DOHH2 (cell line): ENCODE data around the gene ANTXR1.

ENCODE experiments used
- H3F3A ChIP-seq: fragments of 200-600 bp; sonication (generic), shearing (Covaris generic); 2 replicates; pipeline ENCODE4 v1.6.0; 2016; ENCODE audit warnings: antibody characterized with exemption, mild to moderate bottlenecking; ENCODE audit not compliant: control insufficient read depth, insufficient read depth
- H3K27ac ChIP-seq: fragments of 200-600 bp; sonication (generic); 2 replicates; pipeline ENCODE4 v1.5.1; 2014; ENCODE audit warnings: low read depth, mild to moderate bottlenecking, low read length, moderate library complexity
- H3K27me3 ChIP-seq: fragments of 200-600 bp; sonication (generic); 2 replicates; pipeline ENCODE4 v1.6.1; 2014; ENCODE audit warnings: mild to moderate bottlenecking, low read length, mixed read lengths; ENCODE audit not compliant: control insufficient read depth
- H3K36me3 ChIP-seq: fragments of 200-600 bp; sonication (generic); 2 replicates; pipeline ENCODE4 v1.6.1; 2014; ENCODE audit warnings: mild to moderate bottlenecking, low read length, moderate library complexity, mixed read lengths; ENCODE audit not compliant: control insufficient read depth
- H3K4me1 ChIP-seq: fragments of 200-600 bp; sonication (generic); 2 replicates; pipeline ENCODE4 v1.6.1; 2014; ENCODE audit warnings: mild to moderate bottlenecking, low read length, mixed read lengths; ENCODE audit not compliant: control insufficient read depth
- H3K4me2 ChIP-seq: fragments of 200-600 bp; sonication (generic); 2 replicates; pipeline ENCODE4 v1.6.0; 2014; ENCODE audit warnings: mild to moderate bottlenecking, low read length, moderate library complexity
- H3K4me3 ChIP-seq: fragments of 200-600 bp; sonication (generic); 2 replicates; pipeline ENCODE4 v1.5.1; 2014; ENCODE audit warnings: mild to moderate bottlenecking, low read length, mixed read lengths
- H3K79me2 ChIP-seq: fragments of 200-600 bp; sonication (generic); 2 replicates; pipeline ENCODE4 v1.6.1; 2014; ENCODE audit warnings: mild to moderate bottlenecking, low read length, mixed read lengths; ENCODE audit not compliant: control insufficient read depth
- H3K9me2 ChIP-seq: fragments of 200-600 bp; sonication (generic); replicated peaks from 2 replicates; pipeline ENCODE4 v1.6.1; 2014; ENCODE audit warnings: mild to moderate bottlenecking, low read length, mixed read lengths; ENCODE audit not compliant: control insufficient read depth
- H3K9me3 ChIP-seq: fragments of 200-600 bp; sonication (generic); 2 replicates; pipeline ENCODE4 v1.6.1; 2014; ENCODE audit warnings: antibody characterized with exemption, low read length, mixed read lengths; ENCODE audit not compliant: control insufficient read depth, insufficient read depth
- H4K20me1 ChIP-seq: fragments of 200-600 bp; sonication (generic); 2 replicates; pipeline ENCODE4 v1.6.0; 2014; ENCODE audit warnings: low read depth, mild to moderate bottlenecking, antibody characterized with exemption, low read length, moderate library complexity; ENCODE audit not compliant: control insufficient read depth, insufficient read depth
- EZH2phosphoT487 ChIP-seq: fragments of 200-600 bp; sonication (generic); IDR thresholded peaks from 2 replicates; pipeline ENCODE4 v1.6.1; 2017; ENCODE audit warnings: borderline replicate concordance, mild to moderate bottlenecking, antibody characterized with exemption, low read length, moderate library complexity, mixed read lengths
- TF ChIP-seq, protein P1 (sequence below): fragments of 200-600 bp; sonication (generic); IDR thresholded peaks from one replicate; pipeline ENCODE4 v1.5.1; 2014; ENCODE audit warnings: antibody characterized with exemption, mild to moderate bottlenecking, low read depth, low read length; ENCODE audit not compliant: poor library complexity, severe bottlenecking

ANTXR1 gene

DNA sequence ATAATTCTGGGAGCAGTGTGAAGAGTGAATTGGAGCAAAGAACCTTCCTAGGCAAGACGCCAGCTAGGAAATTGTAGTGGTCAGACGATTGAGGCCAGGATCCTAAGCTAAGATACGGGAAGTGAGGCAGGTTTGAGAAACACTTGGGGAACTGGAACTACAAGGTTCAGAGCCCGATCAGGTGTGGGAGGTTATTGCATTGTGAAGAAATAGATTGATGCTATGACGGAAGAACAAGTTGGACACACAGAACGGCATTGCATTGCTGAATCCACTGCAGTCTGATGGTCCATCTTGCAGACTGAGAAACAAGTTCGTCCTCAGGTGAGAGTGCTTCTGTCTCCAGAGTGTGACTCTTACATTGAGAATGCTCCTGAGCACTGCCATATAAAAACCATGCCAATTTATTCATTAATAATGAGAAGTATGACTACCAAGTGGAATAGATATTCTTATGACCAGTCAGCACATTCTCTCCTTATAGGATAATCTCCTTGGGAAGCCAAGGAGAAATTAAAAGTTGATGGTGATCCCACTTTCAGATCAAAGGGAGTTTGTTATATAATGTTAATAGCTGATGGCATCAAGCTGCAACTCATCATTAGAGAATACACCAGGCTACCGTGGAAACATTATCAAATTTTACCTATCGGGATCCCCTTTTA lies 30.9 kb downstream of the ANTXR1 start:
- Histone ChIP-seq H3F3A (no peaks in the 10 kb centered on the region), H3K9me3 (no peaks in the 10 kb centered on the region), H3K4me2 (no peak overlapping the region), H4K20me1 (no peaks in the 10 kb centered on the region), H3K9me2 (no peaks in the 10 kb centered on the region; the same call in 1 of the 2 replicates), H3K79me2 (no peaks in the 10 kb centered on the region), H3K27ac (no peak overlapping the region), H3K36me3 (no peaks in the 10 kb centered on the region), H3K4me1 (no peaks in the 10 kb centered on the region), H3K4me3 (no peak overlapping the region), H3K27me3 (peaks cover 7% of the 10 kb centered on the region; the same call in 1 of the 2 replicates)
- TF ChIP-seq, protein P1, sequence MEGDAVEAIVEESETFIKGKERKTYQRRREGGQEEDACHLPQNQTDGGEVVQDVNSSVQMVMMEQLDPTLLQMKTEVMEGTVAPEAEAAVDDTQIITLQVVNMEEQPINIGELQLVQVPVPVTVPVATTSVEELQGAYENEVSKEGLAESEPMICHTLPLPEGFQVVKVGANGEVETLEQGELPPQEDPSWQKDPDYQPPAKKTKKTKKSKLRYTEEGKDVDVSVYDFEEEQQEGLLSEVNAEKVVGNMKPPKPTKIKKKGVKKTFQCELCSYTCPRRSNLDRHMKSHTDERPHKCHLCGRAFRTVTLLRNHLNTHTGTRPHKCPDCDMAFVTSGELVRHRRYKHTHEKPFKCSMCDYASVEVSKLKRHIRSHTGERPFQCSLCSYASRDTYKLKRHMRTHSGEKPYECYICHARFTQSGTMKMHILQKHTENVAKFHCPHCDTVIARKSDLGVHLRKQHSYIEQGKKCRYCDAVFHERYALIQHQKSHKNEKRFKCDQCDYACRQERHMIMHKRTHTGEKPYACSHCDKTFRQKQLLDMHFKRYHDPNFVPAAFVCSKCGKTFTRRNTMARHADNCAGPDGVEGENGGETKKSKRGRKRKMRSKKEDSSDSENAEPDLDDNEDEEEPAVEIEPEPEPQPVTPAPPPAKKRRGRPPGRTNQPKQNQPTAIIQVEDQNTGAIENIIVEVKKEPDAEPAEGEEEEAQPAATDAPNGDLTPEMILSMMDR = no peak
- TF ChIP-seq EZH2phosphoT487 = no peak

DNA sequence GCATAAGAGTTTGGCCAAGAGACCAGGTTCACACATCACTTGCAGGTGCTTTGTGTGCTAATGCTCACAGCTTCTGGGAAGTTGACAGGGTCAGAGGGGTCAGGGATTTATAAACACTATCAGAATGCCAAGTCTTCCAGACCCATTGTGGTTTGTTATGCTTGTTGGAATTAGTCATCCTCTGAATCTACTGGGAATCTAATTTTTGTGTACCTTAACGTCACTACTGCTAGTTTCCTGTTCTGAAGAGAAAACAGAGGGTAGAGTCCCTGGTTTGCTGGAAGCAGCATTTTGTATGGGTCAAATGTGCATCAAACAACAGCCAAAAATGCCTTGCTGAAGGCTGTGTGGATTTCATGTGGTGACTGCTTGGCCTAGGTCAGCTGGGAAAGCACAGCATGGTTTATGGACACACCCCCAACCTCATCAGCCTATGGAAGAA lies 33.3 kb downstream of the ANTXR1 start:
- Histone ChIP-seq H3K4me3 (no peak overlapping the region), H3K36me3 (no peaks in the 10 kb centered on the region), H3K9me3 (no peaks in the 10 kb centered on the region), H3K9me2 (no peaks in the 10 kb centered on the region), H3K4me1 (no peaks in the 10 kb centered on the region), H3K27ac (no peak overlapping the region), H3K27me3 (peaks cover 7% of the 10 kb centered on the region; the same call in 1 of the 2 replicates), H3K79me2 (no peaks in the 10 kb centered on the region), H4K20me1 (no peaks in the 10 kb centered on the region), H3F3A (no peaks in the 10 kb centered on the region), H3K4me2 (no peak overlapping the region)
- TF ChIP-seq, protein P1 = no peak
- TF ChIP-seq EZH2phosphoT487 = no peak

DNA sequence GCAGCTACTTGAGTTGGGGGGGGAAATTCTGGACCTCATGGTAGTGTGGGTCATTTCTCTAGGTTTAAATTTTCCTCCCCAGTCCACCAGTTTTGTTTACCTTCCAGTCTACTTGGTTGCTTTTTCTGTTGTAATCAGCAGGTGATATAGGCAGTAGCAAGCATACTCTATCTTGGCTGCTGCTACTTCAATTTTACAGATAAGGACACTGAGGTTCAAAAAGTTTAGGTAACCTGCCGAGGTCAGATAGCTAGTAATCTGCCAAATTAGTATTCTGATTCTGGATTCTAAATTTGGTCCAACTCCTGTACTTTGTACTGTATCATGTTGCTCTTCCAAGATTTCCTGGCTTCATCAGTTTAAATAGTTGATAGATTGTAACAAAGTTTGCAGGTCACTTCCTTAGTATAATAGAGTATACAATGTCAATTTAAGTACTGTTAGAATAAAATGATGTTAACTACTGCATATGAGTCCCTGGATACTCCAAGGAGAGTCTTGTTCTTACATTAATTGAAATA lies 34.7 kb downstream of the ANTXR1 start:
- H3K4me1 ChIP-seq = no peaks in the 10 kb centered on the region
- no peaks in the 10 kb centered on the region for H3K9me3 ChIP-seq
- H4K20me1 ChIP-seq = no peaks in the 10 kb centered on the region
- H3K36me3 ChIP-seq = no peaks in the 10 kb centered on the region
- H3K4me3 ChIP-seq = no peak overlapping the region
- H3K9me2 ChIP-seq = no peaks in the 10 kb centered on the region
- H3K4me2 ChIP-seq = no peak overlapping the region
- H3F3A ChIP-seq = no peaks in the 10 kb centered on the region
- H3K27me3 ChIP-seq = peaks cover 7% of the 10 kb centered on the region; the same call in 1 of the 2 replicates
- no peaks in the 10 kb centered on the region for H3K79me2 ChIP-seq
- no peak overlapping the region for H3K27ac ChIP-seq
- no peak for TF ChIP-seq EZH2phosphoT487
- TF ChIP-seq, protein P1 = no peak
